ENCODE data around the gene HSPA5.

HSPA5 gene

DNA sequence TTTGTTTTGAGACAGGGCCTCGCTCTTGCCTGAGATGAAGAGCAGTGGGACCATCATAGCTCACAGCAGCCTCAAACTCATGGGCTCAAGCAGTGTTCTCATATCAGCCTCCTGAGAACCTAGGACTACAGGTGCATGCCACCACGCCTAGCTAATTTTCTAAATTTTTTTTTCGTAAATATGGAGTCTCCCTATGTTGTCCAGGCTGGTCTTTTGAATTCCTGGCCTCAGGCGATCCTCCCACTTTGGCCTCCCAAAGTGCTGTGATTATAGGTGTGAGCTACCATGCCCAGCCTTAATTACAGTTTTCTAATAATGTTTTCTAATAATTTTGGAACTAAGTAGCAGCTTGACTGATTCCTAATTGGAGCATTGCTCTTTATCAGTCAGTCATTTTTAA, 35.6 kb upstream of the HSPA5 start:
- TF ChIP-seq POLR2AphosphoS5 (IDR thresholded peaks at IDR 0.05; ENCODE audit: low read depth, low read length) = no peak
- no peak for TF ChIP-seq TAF1 (IDR thresholded peaks at IDR 0.05; ENCODE audit: borderline replicate concordance, insufficient read depth, low read length)
- TF ChIP-seq FOXP2 (optimal IDR thresholded peaks at IDR 0.05; ENCODE audit: borderline replicate concordance, extremely low read depth, extremely low read length, insufficient read depth) = no peak
- no peak for TF ChIP-seq SIN3A (IDR thresholded peaks at IDR 0.05; ENCODE audit: borderline replicate concordance, insufficient read depth, low read length)
- TF ChIP-seq, protein P1, sequence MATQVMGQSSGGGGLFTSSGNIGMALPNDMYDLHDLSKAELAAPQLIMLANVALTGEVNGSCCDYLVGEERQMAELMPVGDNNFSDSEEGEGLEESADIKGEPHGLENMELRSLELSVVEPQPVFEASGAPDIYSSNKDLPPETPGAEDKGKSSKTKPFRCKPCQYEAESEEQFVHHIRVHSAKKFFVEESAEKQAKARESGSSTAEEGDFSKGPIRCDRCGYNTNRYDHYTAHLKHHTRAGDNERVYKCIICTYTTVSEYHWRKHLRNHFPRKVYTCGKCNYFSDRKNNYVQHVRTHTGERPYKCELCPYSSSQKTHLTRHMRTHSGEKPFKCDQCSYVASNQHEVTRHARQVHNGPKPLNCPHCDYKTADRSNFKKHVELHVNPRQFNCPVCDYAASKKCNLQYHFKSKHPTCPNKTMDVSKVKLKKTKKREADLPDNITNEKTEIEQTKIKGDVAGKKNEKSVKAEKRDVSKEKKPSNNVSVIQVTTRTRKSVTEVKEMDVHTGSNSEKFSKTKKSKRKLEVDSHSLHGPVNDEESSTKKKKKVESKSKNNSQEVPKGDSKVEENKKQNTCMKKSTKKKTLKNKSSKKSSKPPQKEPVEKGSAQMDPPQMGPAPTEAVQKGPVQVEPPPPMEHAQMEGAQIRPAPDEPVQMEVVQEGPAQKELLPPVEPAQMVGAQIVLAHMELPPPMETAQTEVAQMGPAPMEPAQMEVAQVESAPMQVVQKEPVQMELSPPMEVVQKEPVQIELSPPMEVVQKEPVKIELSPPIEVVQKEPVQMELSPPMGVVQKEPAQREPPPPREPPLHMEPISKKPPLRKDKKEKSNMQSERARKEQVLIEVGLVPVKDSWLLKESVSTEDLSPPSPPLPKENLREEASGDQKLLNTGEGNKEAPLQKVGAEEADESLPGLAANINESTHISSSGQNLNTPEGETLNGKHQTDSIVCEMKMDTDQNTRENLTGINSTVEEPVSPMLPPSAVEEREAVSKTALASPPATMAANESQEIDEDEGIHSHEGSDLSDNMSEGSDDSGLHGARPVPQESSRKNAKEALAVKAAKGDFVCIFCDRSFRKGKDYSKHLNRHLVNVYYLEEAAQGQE (IDR thresholded peaks at IDR 0.05; ENCODE audit: insufficient read depth in 1 of 2, low read depth in 2 of 2, low read length in 2 of 2) = no peak

DNA sequence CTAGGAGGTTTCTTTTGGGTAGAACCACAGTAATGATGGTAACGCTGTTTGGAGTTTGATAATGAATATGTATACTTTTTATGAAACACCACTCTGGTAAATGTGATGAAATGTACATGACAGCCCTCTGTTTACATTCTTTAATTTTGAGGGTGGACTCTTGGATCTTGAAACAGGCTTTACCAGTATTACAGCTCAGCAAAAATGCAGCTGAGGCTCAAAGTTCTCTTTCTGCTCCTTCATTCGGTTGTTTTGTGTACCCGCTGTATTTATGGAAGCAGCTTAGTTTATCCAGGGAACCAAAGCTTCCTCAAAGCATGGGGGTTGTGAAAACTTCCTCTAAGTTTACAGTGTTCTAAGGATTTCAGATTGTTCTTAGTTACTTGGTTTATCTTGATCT, 31.6 kb upstream of the HSPA5 start:
- no peak for TF ChIP-seq TAF1 (IDR thresholded peaks at IDR 0.05; ENCODE audit: borderline replicate concordance, insufficient read depth, low read length)

DNA sequence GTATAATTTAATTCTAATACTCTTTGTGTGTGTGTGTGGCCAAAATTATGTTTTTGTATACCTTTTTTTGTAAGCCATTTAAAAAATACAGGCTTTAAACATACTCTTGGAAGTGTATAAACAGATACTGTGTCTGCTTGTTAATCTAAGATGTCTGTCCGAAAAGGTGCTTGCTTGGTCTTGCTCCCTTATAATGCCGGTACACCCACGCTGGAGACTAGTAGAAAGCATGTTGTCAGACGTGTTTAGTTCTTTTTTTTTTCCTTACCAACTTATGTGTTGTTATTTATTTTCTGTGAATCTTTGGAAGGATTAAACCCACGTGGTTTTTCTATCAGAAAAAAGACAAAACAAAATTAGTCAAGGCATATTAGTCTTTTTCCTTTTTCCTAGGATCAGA, 29.9 kb upstream of the HSPA5 start:
- TF ChIP-seq FOXP2 (optimal IDR thresholded peaks at IDR 0.05; ENCODE audit: borderline replicate concordance, extremely low read depth, extremely low read length, insufficient read depth) = no peak
- TF ChIP-seq, protein P1 (IDR thresholded peaks at IDR 0.05; ENCODE audit: insufficient read depth in 1 of 2, low read depth in 2 of 2, low read length in 2 of 2) = no peak
- TF ChIP-seq TAF1 (IDR thresholded peaks at IDR 0.05; ENCODE audit: borderline replicate concordance, insufficient read depth, low read length) = no peak
- no peak for TF ChIP-seq POLR2AphosphoS5 (IDR thresholded peaks at IDR 0.05; ENCODE audit: low read depth, low read length)
- TF ChIP-seq SIN3A (IDR thresholded peaks at IDR 0.05; ENCODE audit: borderline replicate concordance, insufficient read depth, low read length) = no peak

DNA sequence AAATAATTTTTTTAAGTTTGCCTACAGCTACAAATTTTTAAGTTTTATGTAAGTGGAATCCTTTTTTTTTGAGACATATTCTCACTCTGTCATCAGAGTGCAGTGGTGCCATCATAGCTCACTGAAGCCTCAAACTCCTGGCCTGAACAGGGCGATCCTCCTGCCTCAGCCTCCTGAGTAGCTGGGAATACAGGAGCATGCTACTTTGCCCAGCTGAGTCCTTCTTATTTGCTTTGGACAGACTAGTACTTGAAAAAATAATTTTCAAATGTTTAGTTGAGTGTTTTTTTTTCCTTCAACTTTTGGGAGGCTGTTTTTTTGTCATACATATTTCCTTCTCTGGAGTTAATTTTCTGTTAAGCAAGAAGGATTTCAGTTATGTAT, 27.9 kb upstream of the HSPA5 start:
- TF ChIP-seq SIN3A (IDR thresholded peaks at IDR 0.05; ENCODE audit: borderline replicate concordance, insufficient read depth, low read length) (no peak), TAF1 (IDR thresholded peaks at IDR 0.05; ENCODE audit: borderline replicate concordance, insufficient read depth, low read length) (no peak), FOXP2 (optimal IDR thresholded peaks at IDR 0.05; ENCODE audit: borderline replicate concordance, extremely low read depth, extremely low read length, insufficient read depth) (no peak), POLR2AphosphoS5 (IDR thresholded peaks at IDR 0.05; ENCODE audit: low read depth, low read length) (no peak)
- TF ChIP-seq, protein P1 (IDR thresholded peaks at IDR 0.05; ENCODE audit: insufficient read depth in 1 of 2, low read depth in 2 of 2, low read length in 2 of 2) = no peak

DNA sequence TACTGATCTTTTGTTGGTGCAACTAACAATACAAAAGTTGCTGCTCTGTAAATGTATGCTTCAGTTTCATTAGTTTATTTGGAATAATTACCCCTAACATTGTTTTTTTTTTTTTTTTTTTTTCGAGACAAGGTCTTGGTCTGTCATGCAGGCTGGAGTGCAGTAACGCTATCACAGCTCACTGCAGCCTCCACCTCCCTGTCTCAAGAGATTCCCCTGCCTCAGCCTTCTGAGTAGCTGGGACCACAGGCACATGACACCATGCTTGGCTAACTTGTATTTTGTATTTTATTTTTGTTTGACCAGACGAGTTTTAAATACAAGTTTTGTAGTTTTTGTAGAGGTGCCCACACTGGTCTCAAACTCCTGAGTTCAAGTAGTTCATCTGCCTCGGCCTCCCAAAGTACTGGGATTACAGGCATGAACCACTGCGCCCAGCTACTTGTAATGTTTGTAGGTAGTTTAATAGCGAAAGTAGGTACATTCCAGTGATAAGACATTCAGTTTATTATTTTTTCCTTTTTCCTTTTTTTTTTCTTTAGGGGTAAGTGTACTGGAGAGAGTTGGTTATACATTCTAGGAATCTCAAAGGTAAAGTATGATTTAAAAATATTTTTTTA, 27.4 kb upstream of the HSPA5 start:
- TF ChIP-seq POLR2AphosphoS5 (IDR thresholded peaks at IDR 0.05; ENCODE audit: low read depth, low read length) (no peak), TAF1 (IDR thresholded peaks at IDR 0.05; ENCODE audit: borderline replicate concordance, insufficient read depth, low read length) (no peak), FOXP2 (optimal IDR thresholded peaks at IDR 0.05; ENCODE audit: borderline replicate concordance, extremely low read depth, extremely low read length, insufficient read depth) (no peak), SIN3A (IDR thresholded peaks at IDR 0.05; ENCODE audit: borderline replicate concordance, insufficient read depth, low read length) (no peak)
- TF ChIP-seq, protein P1 (IDR thresholded peaks at IDR 0.05; ENCODE audit: insufficient read depth in 1 of 2, low read depth in 2 of 2, low read length in 2 of 2) = no peak

Data from PFSK-1 (cell line).